ENCODE measurements around the gene COMMD6.

The COMMD6 gene

DNA sequence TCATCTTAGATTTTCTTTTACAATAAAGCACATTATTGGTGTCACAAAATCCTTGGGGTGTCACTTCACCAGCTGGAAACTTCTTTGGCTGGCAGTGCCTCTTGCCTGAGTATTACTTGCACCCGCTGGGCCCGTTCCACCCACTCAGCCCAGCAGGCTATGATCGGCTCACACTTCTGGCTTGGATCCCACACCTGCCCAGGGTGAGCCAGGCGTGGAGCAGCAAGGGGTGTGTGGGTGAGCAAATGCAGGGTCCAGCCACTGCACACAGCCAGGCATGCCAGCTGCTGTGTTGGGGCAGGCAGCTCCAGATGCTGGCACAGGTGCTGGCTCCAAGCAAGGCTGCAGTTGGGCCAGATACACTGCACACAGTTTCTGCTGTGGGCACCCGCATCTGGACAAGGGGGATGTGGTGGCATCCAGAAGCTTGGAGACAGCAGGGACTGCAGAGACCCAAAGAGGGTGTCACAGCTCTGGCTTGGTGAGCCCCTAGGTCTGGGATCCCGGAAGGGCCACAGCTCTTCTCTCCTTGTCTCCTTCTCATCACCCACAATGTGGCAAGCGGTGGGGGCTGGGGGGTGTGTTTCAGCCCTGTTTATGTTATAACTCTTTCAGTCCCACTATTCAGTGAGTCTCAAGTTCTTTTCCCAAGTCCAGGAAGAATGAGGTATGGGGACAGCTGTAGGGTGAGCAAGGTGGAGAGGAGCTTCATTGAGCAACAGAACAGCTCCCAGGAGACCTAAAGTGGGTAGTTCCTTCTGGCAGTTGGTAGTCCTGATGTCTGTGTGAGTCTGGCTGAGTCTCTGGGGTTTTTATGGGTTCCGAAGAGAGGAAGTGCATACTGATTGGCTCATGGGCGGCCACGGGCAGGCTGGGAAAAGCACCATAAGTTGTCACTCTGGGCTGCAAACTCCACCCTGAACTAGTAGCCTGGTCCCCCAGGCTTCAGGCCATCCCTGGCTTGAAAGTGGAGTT is 30.3 kb downstream of the COMMD6 start:
- H3K4me3 ChIP-seq (ENCODE audit: insufficient read depth, low read depth, low read length, poor library complexity, severe bottlenecking): no peak overlapping the region
- no peaks in the 10 kb centered on the region for H3K4me1 ChIP-seq (ENCODE audit: control insufficient read depth, insufficient read depth, low read length, poor library complexity, severe bottlenecking)
- no peaks in the 10 kb centered on the region for H3K27me3 ChIP-seq (replicated peaks; ENCODE audit: control insufficient read depth, insufficient read depth, low read length, poor library complexity, severe bottlenecking)
- H3K9me3 ChIP-seq (ENCODE audit: control insufficient read depth, low read length): no peaks in the 10 kb centered on the region
- no peak overlapping the region for H3K27ac ChIP-seq (ENCODE audit: insufficient read depth, low read length, poor library complexity, severe bottlenecking)
- no peaks in the 10 kb centered on the region for H3K36me3 ChIP-seq (ENCODE audit: control insufficient read depth, insufficient read depth, low read length)
- no peak for DNase-seq

DNA sequence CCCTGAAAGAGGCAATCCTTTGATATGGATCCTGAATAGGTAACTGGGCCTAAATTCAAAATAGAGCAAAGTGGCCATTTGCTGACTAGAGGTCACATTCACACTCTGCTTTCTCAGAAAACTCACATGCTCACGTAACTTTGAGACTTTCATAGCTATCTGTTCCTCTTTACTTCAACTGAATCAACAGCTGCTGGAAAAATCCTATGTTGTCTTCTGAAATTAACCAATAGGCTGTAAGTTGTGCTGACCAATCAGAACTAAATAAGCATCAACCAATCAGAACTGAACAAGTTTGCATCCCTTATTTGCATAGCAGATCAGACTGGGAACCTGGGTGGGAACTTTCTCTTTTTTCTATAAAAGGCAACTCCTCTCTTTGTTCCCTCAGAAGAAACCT is 31.6 kb downstream of the COMMD6 start:
- H3K27ac ChIP-seq (ENCODE audit: insufficient read depth, low read length, poor library complexity, severe bottlenecking): no peak overlapping the region
- no peaks in the 10 kb centered on the region for H3K27me3 ChIP-seq (replicated peaks; ENCODE audit: control insufficient read depth, insufficient read depth, low read length, poor library complexity, severe bottlenecking)
- no peaks in the 10 kb centered on the region for H3K4me1 ChIP-seq (ENCODE audit: control insufficient read depth, insufficient read depth, low read length, poor library complexity, severe bottlenecking)
- H3K9me3 ChIP-seq (ENCODE audit: control insufficient read depth, low read length): no peaks in the 10 kb centered on the region
- DNase-seq: no peak
- H3K4me3 ChIP-seq (ENCODE audit: insufficient read depth, low read depth, low read length, poor library complexity, severe bottlenecking): no peak overlapping the region
- H3K36me3 ChIP-seq (ENCODE audit: control insufficient read depth, insufficient read depth, low read length): no peaks in the 10 kb centered on the region

DNA sequence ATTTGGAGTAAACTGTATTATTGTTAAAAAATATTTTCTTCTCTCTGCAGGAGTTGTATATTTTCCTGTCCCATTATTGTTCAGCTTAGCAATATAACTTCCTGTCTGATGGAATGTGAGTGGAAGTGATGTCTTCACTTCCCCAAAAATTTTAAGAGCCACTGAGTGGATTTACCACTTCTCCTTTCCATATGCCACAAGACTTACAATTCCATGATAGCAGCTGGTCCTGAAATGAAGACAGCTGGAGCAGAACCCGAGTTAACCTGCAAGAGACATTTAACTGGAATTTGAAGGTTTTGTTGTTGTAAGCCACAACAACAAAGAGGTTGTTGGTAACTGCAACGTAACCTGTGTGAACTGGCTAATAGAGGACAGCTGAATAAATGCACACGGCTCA is 32.3 kb downstream of the COMMD6 start:
- Histone ChIP-seq H3K9me3 (ENCODE audit: control insufficient read depth, low read length) (no peaks in the 10 kb centered on the region), H3K4me3 (ENCODE audit: insufficient read depth, low read depth, low read length, poor library complexity, severe bottlenecking) (no peak overlapping the region), H3K27me3 (replicated peaks; ENCODE audit: control insufficient read depth, insufficient read depth, low read length, poor library complexity, severe bottlenecking) (no peaks in the 10 kb centered on the region), H3K27ac (ENCODE audit: insufficient read depth, low read length, poor library complexity, severe bottlenecking) (no peak overlapping the region), H3K4me1 (ENCODE audit: control insufficient read depth, insufficient read depth, low read length, poor library complexity, severe bottlenecking) (no peaks in the 10 kb centered on the region), H3K36me3 (ENCODE audit: control insufficient read depth, insufficient read depth, low read length) (no peaks in the 10 kb centered on the region)
- DNase-seq: no peak

DNA sequence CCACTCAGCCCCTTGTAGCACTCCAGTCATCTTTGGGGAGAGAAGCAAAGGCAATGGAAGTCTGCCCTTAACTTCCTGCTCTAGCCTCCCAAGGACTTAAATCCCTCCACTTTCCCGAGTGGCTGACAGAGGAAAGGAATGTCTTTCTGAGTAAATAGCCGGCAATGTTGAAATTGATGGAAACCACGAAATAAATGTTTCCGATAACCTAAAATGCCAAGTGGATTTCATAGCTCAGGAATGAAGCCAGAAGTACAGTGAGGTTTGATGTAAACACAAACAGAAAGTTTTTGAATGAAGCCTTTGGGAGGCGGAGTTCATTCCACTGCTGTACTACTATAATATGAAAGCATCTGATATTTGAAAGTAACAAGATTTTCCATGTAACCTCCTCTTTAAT is 41.7 kb downstream of the COMMD6 start:
- H3K27ac ChIP-seq (ENCODE audit: insufficient read depth, low read length, poor library complexity, severe bottlenecking): no peak overlapping the region
- no peak overlapping the region for H3K4me3 ChIP-seq (ENCODE audit: insufficient read depth, low read depth, low read length, poor library complexity, severe bottlenecking)
- no peak for DNase-seq
- no peaks in the 10 kb centered on the region for H3K36me3 ChIP-seq (ENCODE audit: control insufficient read depth, insufficient read depth, low read length)
- H3K9me3 ChIP-seq (ENCODE audit: control insufficient read depth, low read length): no peaks in the 10 kb centered on the region
- H3K4me1 ChIP-seq (ENCODE audit: control insufficient read depth, insufficient read depth, low read length, poor library complexity, severe bottlenecking): no peaks in the 10 kb centered on the region
- no peaks in the 10 kb centered on the region for H3K27me3 ChIP-seq (replicated peaks; ENCODE audit: control insufficient read depth, insufficient read depth, low read length, poor library complexity, severe bottlenecking)

DNA sequence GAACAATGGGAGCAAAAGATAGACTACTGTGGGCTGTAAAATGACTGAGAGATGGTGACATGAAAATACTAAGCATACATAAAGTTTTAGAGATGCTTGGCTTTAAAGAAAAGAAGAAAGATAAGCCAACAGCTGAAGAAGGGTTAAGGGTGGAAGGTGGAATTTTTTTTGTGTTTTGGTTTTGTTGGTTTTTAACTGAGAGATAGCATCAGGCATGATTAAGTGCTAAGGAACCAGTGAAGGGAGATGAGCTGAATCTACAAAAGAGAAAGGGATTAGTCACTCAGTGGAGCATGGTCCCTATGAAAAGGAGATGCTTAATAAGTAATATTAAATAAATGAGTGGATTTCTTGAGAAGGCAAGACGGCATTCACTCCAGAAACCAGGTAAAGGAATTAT is 43.1 kb downstream of the COMMD6 start:
- Histone ChIP-seq H3K27ac (ENCODE audit: insufficient read depth, low read length, poor library complexity, severe bottlenecking) (no peak overlapping the region), H3K9me3 (ENCODE audit: control insufficient read depth, low read length) (no peaks in the 10 kb centered on the region), H3K4me3 (ENCODE audit: insufficient read depth, low read depth, low read length, poor library complexity, severe bottlenecking) (no peak overlapping the region), H3K27me3 (replicated peaks; ENCODE audit: control insufficient read depth, insufficient read depth, low read length, poor library complexity, severe bottlenecking) (no peaks in the 10 kb centered on the region), H3K36me3 (ENCODE audit: control insufficient read depth, insufficient read depth, low read length) (no peaks in the 10 kb centered on the region), H3K4me1 (ENCODE audit: control insufficient read depth, insufficient read depth, low read length, poor library complexity, severe bottlenecking) (no peaks in the 10 kb centered on the region)
- DNase-seq: no peak

DNA sequence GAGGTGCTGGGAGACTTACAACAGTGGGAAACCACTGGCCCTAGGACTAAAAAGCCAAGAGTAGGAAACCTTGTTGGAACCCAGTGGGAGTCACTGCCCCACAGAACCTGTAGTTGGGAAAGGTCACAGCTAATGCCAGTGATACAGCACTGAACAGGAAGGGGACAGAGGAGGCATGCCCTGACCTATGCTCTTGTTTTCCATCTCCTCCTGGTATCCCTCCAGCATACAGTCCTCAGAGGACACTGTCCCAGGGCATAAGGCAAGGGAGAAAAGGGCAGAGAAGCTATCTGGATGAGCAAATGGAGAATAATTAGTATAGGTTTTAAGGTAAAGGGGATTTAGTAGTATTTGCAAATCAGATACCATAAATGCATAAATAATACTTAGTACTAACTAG is 44.5 kb downstream of the COMMD6 start:
- no peak for DNase-seq
- Histone ChIP-seq H3K4me1 (ENCODE audit: control insufficient read depth, insufficient read depth, low read length, poor library complexity, severe bottlenecking) (no peaks in the 10 kb centered on the region), H3K27me3 (replicated peaks; ENCODE audit: control insufficient read depth, insufficient read depth, low read length, poor library complexity, severe bottlenecking) (no peaks in the 10 kb centered on the region), H3K36me3 (ENCODE audit: control insufficient read depth, insufficient read depth, low read length) (no peaks in the 10 kb centered on the region), H3K27ac (ENCODE audit: insufficient read depth, low read length, poor library complexity, severe bottlenecking) (no peak overlapping the region), H3K4me3 (ENCODE audit: insufficient read depth, low read depth, low read length, poor library complexity, severe bottlenecking) (no peak overlapping the region), H3K9me3 (ENCODE audit: control insufficient read depth, low read length) (no peaks in the 10 kb centered on the region)

DNA sequence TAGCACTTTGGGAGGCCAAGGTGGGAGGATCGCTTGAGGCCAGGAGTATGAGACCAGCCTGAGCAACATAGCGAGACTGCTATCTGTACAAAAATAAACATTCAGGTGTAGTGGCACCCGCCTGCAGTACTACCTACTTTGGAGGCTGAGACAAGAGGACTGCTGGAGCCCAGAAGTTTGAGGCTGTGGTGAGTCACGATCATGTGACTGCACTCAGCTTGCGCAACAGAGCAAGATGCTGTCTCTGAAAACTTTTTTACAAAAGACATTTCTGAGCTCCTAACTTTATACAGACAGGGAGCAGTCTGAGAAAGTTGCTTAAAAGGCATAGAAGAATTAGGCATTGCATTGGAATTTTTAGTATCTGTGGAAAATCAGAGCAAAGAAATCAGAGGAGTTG is 45.3 kb downstream of the COMMD6 start:
- Histone ChIP-seq H3K9me3 (ENCODE audit: control insufficient read depth, low read length) (no peaks in the 10 kb centered on the region), H3K27ac (ENCODE audit: insufficient read depth, low read length, poor library complexity, severe bottlenecking) (no peak overlapping the region), H3K4me1 (ENCODE audit: control insufficient read depth, insufficient read depth, low read length, poor library complexity, severe bottlenecking) (no peaks in the 10 kb centered on the region), H3K4me3 (ENCODE audit: insufficient read depth, low read depth, low read length, poor library complexity, severe bottlenecking) (no peak overlapping the region), H3K27me3 (replicated peaks; ENCODE audit: control insufficient read depth, insufficient read depth, low read length, poor library complexity, severe bottlenecking) (no peaks in the 10 kb centered on the region), H3K36me3 (ENCODE audit: control insufficient read depth, insufficient read depth, low read length) (no peaks in the 10 kb centered on the region)
- no peak for DNase-seq

DNA sequence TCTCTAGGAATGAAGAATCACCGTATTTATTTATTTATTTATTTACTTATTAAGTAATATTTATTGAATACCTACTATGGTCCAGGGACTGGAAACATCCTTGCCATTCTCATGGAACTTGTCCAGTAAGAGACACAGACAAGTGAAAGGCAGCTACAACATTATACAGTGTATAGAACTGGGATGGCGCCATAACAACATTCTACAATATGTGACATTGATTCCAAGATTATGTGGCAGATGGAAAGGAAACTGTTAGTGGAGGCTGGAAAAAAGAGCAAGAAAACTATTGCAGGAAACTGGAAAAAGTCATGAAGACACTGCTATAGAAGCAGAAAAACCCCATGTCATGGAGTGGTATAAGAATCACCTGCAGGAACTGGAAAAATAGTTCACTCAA is 46.3 kb downstream of the COMMD6 start:
- Histone ChIP-seq H3K9me3 (ENCODE audit: control insufficient read depth, low read length) (no peaks in the 10 kb centered on the region), H3K4me3 (ENCODE audit: insufficient read depth, low read depth, low read length, poor library complexity, severe bottlenecking) (no peak overlapping the region), H3K36me3 (ENCODE audit: control insufficient read depth, insufficient read depth, low read length) (no peaks in the 10 kb centered on the region), H3K4me1 (ENCODE audit: control insufficient read depth, insufficient read depth, low read length, poor library complexity, severe bottlenecking) (no peaks in the 10 kb centered on the region), H3K27ac (ENCODE audit: insufficient read depth, low read length, poor library complexity, severe bottlenecking) (no peak overlapping the region), H3K27me3 (replicated peaks; ENCODE audit: control insufficient read depth, insufficient read depth, low read length, poor library complexity, severe bottlenecking) (no peaks in the 10 kb centered on the region)
- DNase-seq: no peak

DNA sequence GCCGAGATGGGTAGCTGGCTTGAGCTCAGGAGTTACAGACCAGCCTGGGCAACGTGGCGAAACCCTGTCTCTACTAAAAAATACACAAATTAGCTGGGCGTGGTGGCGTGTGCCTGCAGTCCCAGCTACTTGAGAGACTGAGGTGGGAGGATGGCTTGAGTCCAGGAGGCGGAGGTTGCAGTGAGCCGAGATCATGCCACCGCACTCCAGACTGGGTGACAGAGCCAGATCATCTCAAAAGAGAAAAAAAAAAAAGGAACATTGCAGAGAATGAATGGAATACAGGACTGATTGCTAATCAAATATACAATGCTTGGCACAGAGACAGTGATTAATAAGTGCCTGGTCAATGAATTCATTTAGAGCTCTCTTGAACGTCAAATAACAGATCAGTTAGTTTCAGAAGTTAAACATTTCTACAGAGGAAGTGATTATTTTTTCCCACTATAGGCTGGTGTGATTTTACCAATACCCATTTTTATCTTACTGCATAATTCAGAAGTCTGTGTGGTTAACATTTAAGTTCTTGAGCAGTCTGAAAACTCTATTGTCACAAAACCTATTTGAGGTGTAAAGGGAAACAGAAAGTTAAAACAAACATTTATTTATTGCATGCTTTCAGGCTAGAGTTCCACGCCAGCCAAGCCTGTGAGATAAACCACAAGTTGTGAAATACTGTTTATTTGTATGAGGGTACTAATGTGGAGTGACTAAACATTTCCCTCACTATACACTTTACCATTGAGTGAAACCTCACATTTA is 48.0 kb downstream of the COMMD6 start:
- Histone ChIP-seq H3K36me3 (ENCODE audit: control insufficient read depth, insufficient read depth, low read length) (no peaks in the 10 kb centered on the region), H3K27ac (ENCODE audit: insufficient read depth, low read length, poor library complexity, severe bottlenecking) (no peak overlapping the region), H3K9me3 (ENCODE audit: control insufficient read depth, low read length) (no peaks in the 10 kb centered on the region), H3K4me1 (ENCODE audit: control insufficient read depth, insufficient read depth, low read length, poor library complexity, severe bottlenecking) (no peaks in the 10 kb centered on the region), H3K27me3 (replicated peaks; ENCODE audit: control insufficient read depth, insufficient read depth, low read length, poor library complexity, severe bottlenecking) (no peaks in the 10 kb centered on the region), H3K4me3 (ENCODE audit: insufficient read depth, low read depth, low read length, poor library complexity, severe bottlenecking) (no peak overlapping the region)
- no peak for DNase-seq

All from effector memory CD4-positive, alpha-beta T cell (primary cell).